Stimulated activated CD8-positive, alpha-beta memory T cell treated with anti-CD3 and anti-CD28 coated beads, Interleukin-2, amount 100 ng/mL, for 48 hours (primary cell): Measurements from ENCODE around the gene SLC48A1.

Experiments used
- DNase-seq, 2 donors: peaks; one replicate each; pipeline ENCODE4 v3.0.0-alpha.2; 2020; ENCODE audit warnings: low read depth in 2 of 2

The SLC48A1 gene

GRCh38 chr12:47744005-47744651, 28.9 kb upstream of the SLC48A1 start:
- DNase-seq = no peak

- DNase-seq = no peak
Observed at GRCh38 chr12:47744778-47745436, 28.1 kb upstream of the SLC48A1 start.

- no peak for DNase-seq
Observed at GRCh38 chr12:47745485-47746041, 27.5 kb upstream of the SLC48A1 start.

DNA sequence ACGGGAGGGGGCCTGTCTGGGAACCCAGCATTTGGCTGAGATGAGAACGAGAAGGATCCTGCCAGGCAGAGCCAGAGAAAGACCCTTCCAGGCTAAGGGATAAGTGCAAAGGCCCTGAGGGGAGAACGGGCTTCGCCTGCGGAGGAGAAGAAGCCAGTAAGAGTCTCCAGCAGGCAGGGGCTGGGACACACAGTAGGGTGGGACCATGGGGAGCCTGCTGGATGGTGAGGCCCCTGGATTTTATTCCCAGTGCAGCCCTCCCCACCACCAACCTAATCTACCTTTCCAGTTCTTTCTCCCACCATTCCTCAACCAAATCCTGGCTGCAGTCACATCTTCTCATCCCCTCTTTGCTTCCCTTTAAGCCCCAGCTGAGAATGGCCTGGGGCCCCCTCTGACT, 27.0 kb upstream of the SLC48A1 start:
- no peak for DNase-seq

- DNase-seq = no peak
Observed at GRCh38 chr12:47746523-47746922, 26.5 kb upstream of the SLC48A1 start.

DNA sequence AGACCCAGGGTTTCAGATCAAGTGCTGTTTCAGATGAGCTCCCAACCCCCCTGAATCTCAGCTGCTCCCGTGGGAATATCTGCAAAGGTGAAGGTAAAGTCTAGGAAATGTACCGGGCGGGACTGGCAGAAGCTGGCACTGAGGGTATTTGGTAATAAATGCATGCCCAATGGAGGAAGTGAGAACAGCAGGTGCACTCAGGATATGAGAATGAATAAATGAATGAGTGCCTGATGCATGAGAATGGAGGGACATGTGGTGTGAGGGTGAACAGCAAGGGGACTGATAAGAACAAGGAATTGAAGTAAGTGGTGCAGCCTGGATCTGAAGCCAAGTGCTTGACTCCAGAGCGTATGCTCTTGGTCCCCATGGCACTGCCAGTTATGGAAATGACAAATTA, 25.9 kb upstream of the SLC48A1 start:
- no peak for DNase-seq

- DNase-seq = no peak
Observed at GRCh38 chr12:47747596-47748506, 25.2 kb upstream of the SLC48A1 start.

- no peak for DNase-seq
Observed at GRCh38 chr12:47748507-47748828, 24.6 kb upstream of the SLC48A1 start.

DNA sequence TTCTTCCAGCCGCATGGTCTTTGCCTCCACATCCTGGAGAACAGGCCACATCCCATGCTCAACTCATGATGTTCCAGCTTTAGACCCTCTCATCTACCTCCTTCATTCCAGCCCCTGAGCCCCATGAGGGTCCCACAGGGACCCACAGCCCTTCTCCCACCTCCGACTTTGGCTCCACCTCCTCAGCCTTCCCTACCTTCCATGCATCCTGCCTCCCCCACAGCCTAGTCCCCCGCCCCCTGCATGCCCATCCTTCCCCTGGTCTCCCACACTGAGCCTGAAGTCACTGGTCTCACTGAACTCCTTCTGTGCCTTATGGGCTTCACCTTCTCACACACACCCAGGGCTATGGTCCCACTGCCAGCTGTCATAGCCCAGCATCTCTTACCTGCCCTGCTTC, 24.1 kb upstream of the SLC48A1 start:
- no peak for DNase-seq

GRCh38 chr12:47750229-47750798, 22.7 kb upstream of the SLC48A1 start:
- no peak for DNase-seq

DNA sequence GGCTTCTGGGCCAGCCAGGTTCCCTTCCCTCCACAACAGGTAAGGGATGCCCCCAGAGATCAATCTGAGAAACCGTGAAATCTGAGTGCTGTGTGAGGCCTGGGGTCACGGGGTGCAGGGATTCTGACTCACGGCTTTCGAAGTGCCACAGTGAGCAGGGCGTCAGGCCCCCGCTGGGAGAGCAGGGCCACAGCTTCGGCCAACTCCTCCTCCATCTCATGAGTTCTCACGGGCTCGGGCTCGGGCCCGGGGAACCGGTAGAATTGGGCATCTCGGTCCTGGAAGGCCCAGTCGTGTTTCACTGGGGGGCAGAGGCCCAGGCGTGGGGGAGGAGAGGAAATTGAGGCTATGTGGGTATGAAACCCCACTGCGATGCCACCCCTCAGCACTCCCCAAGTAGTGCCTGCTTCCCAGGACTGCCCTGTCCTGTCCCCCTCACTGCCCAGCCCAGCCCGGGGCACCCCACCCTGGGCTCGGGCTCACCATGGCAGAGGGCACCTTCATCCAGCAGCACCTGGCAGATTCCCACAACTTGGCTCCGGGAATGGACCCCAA, 22.0 kb upstream of the SLC48A1 start:
- DNase-seq = no peak

- DNase-seq = no peak
Observed at GRCh38 chr12:47751561-47751960, 21.5 kb upstream of the SLC48A1 start.

DNA sequence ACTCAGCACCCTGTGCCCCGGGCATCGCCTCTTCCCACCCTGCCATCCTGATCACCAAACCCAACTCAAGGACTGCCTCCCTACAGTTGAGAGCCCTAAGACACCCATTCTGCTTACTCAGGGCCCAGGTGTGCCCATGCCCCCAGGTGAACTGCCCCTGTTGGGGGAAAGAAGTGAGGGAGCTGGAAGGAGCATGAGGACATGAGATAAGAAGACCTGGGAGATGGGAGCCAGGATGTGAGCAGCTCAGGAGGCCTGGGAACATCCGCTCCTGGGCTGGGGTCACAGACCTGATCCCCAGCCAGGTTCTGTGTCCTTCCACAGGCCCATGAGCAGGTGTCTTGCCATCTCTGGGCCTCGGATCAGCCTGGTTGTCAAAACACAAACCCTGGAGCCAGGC, 20.9 kb upstream of the SLC48A1 start:
- no peak for DNase-seq

GRCh38 chr12:47752552-47752951, 20.5 kb upstream of the SLC48A1 start:
- DNase-seq = no peak

DNA sequence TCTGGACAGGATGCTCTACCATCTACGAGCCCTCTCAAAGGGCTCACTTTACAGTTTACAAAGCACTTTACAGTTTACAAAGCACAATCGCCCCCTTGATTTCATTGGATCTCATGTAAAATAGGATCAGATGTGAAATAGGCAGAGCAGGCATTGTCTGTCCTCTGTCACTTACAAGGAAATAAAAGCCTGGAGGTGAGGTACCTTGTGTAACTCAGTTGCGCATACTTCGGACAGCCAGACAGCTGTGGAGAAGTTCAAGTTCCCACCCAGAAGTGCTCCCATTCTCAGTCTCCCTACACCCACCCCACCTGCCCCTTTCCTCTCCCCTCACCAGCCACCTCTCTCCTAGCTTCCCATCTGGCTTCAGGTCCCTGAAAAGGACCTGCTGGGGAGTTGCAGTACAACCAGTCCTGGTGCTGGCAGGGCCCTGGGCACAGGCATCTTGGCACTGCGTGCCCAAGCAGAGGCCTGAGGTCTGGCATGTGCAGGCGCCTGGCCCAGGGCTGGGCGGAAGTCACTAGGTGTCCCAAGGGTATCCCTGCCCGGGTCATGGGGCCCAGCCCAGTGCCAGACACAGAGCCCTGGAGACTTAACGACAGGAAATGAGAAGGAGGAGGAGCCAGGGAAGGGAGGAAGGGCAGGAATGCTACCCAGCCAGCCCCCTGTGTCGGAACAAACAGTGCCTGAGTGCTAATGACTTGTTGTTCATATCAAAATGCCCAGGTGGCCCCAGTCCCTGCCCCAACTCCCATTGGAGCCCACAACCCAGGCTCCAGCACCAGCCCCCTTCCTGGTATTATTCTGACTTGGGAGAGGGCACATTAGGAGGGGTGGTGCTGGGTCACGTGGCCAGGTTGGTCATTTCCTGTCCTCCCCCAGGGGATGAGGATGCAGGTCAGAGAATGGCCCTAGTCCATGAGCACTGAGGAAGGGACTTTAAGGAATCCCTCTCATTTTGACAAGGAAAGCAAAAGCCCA, 19.7 kb upstream of the SLC48A1 start:
- DNase-seq = no peak

DNA sequence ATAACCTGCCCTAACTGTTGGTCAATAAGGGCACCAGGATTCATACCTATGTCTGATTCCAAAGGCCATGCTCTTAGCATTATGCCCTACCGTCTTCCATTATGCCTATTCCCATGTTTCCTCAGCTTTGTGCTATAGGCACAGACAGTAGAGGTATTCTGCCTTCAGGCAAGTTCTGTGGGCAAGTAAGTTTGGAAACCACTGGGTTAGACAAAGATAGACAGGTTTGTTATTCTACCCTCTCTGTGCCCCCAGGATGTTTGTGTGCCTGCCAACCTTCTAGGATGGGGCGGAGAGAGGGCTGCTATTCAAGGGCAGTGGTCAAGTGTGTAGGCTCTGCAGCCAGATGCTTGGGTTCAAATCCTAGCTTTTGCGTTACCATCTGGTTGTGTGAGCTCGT, 18.9 kb upstream of the SLC48A1 start:
- DNase-seq = no peak

GRCh38 chr12:47754881-47755280, 18.2 kb upstream of the SLC48A1 start:
- DNase-seq = no peak

DNA sequence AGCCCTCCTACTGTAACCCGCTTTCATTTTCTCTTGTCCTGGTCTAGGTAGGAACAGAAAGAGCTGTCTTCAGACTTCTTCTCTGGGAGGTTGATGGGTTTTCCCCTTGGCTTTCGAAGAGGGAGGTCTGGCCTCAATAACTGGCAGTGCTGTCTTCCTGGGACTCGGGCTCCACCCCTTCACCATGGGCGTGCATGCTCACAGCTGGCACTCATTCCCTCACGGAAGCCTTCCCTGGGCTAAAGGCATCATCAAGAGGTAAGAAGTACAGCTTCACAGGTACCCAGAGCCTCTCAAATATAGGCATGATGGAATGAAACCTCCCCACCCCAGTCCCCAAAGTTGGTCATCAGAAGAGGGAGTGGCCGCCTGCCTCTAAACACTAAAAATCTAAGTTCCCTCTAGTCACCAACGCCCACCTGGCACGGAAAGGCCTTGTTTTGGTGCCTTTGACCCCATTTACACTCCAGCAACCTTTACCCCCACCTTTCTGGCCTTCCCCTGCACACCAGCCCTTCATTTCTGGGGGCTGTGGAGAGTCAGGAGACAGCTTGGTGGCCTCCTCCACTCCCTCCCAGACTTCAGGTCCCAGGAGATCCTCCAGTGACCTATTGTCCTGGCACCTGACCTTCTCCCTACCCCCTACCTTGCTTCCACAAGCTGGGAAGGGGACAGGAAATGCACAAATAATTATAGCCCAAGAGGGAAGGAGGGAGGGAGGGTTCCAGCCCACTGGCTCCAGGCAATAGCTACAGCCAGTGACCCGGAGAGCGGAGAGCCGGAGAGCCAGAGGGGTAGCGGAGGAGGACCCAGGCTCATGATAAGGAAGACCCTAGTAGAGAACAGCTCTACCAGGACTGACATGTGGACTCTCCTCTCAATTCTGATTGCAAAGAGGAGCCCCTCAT, 17.1 kb upstream of the SLC48A1 start:
- no peak for DNase-seq

DNA sequence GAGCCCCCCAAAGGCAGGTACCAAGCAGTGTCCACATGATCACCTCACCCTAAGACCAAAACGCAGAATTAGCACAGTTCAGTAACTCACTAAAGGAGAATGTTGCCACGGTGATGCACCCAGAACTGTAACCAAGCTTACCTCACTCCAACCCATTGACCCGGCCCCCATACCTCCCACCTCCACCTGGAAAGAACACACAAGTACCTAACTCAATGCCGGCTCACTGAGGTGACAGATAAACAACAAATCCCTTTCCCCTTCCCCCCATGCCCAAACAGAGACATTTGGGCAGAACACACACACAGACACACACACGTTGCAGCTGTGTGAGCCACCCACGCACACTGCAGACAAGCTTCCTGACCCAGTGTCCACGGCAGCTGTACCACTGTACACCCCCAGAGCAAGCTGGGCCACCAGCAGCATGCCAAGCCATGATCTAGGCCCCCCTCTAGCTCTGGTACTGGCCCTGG, 15.6 kb upstream of the SLC48A1 start:
- no peak for DNase-seq
